H9 (cell line): ENCODE results near the gene PTOV1. TPM values are rescaled to one million over a fixed set of nuclear protein-coding genes. Genes with fewer than 3 reads are reported as not detected.

Experiments used
- DNase-seq: peaks from one replicate; pipeline ENCODE4 v3.0.0-alpha.2; 2017
- H2AFZ ChIP-seq: one replicate; pipeline ENCODE4 v1.6.1; 2013; ENCODE audit warnings: mild to moderate bottlenecking, low read length, control low read depth, moderate library complexity
- H2AK5ac ChIP-seq: 2 replicates; pipeline ENCODE4 v1.6.1; 2013; ENCODE audit warnings: low read length, control low read depth, mixed read lengths; ENCODE audit not compliant: insufficient read length
- H2BK120ac ChIP-seq: one replicate; pipeline ENCODE4 v1.6.1; 2013; ENCODE audit warnings: low read depth, mild to moderate bottlenecking, low read length, control low read depth, inconsistent platforms; ENCODE audit not compliant: poor library complexity, severe bottlenecking
- H2BK12ac ChIP-seq: 2 replicates; pipeline ENCODE4 v1.6.1; 2013; ENCODE audit warnings: low read length, control low read depth, mixed read lengths, low read depth; ENCODE audit not compliant: insufficient read length
- H2BK15ac ChIP-seq: 2 replicates; pipeline ENCODE4 v1.6.1; 2013; ENCODE audit warnings: low read depth, low read length, control low read depth
- H2BK20ac ChIP-seq: one replicate; pipeline ENCODE4 v1.6.1; 2013; ENCODE audit warnings: low read depth, mild to moderate bottlenecking, low read length, control low read depth, inconsistent platforms; ENCODE audit not compliant: poor library complexity, severe bottlenecking
- H2BK5ac ChIP-seq: 2 replicates; pipeline ENCODE4 v1.6.1; 2013; ENCODE audit warnings: low read length, control low read depth, mixed read lengths; ENCODE audit not compliant: insufficient read length
- H3K14ac ChIP-seq: 2 replicates; pipeline ENCODE4 v1.6.1; 2013; ENCODE audit warnings: low read length, control low read depth; ENCODE audit not compliant: insufficient read depth
- H3K18ac ChIP-seq: 2 replicates; pipeline ENCODE4 v1.6.1; 2013; ENCODE audit warnings: low read depth, mild to moderate bottlenecking, mixed read lengths, low read length, control low read depth; ENCODE audit not compliant: insufficient read length
- H3K23ac ChIP-seq: 2 replicates; pipeline ENCODE4 v1.6.1; 2013; ENCODE audit warnings: low read length, control low read depth, mixed read lengths, low read depth; ENCODE audit not compliant: insufficient read length
- H3K23me2 ChIP-seq: 2 replicates; pipeline ENCODE4 v1.6.1; 2013; ENCODE audit warnings: low read depth, mild to moderate bottlenecking, mixed read lengths, low read length, control low read depth; ENCODE audit not compliant: insufficient read length, poor library complexity, severe bottlenecking
- H3K27ac ChIP-seq: 2 replicates; pipeline ENCODE4 v1.5.1; 2013; ENCODE audit warnings: low read length, control low read depth, mixed read lengths, low read depth; ENCODE audit not compliant: insufficient read length
- H3K27me3 ChIP-seq: 2 replicates; pipeline ENCODE4 v1.6.1; 2013; ENCODE audit warnings: low read length, control low read depth, inconsistent platforms; ENCODE audit not compliant: insufficient read depth
- H3K4ac ChIP-seq: 2 replicates; pipeline ENCODE4 v1.6.1; 2013; ENCODE audit warnings: low read depth, mild to moderate bottlenecking, control low read depth, inconsistent platforms, low read length, moderate library complexity
- H3K4me1 ChIP-seq: 2 replicates; pipeline ENCODE4 v1.6.1; 2013; ENCODE audit warnings: low read length, control low read depth, inconsistent platforms; ENCODE audit not compliant: insufficient read depth
- H3K4me2 ChIP-seq: 2 replicates; pipeline ENCODE4 v1.6.1; 2013; ENCODE audit warnings: low read length, control low read depth, mixed read lengths; ENCODE audit not compliant: insufficient read length, insufficient read depth
- H3K56ac ChIP-seq: 2 replicates; pipeline ENCODE4 v1.6.1; 2013; ENCODE audit warnings: low read depth, mild to moderate bottlenecking, mixed read lengths, low read length, control low read depth; ENCODE audit not compliant: insufficient read length
- H3K79me1 ChIP-seq: 2 replicates; pipeline ENCODE4 v1.6.1; 2013; ENCODE audit warnings: low read depth, mild to moderate bottlenecking, moderate library complexity, low read length, control low read depth, inconsistent platforms; ENCODE audit not compliant: insufficient read depth, poor library complexity, severe bottlenecking
- H3K79me2 ChIP-seq: 2 replicates; pipeline ENCODE4 v1.6.1; 2013; ENCODE audit warnings: low read length, control low read depth, inconsistent platforms; ENCODE audit not compliant: insufficient read depth
- H3K9ac ChIP-seq: 2 replicates; pipeline ENCODE4 v1.6.1; 2013; ENCODE audit warnings: low read length, control low read depth, mixed read lengths; ENCODE audit not compliant: insufficient read length; ENCODE audit errors: extremely low read depth
- H3K9me3 ChIP-seq: one replicate; pipeline ENCODE4 v1.6.1; 2013; ENCODE audit warnings: low read depth, low read length, inconsistent platforms; ENCODE audit not compliant: control insufficient read depth
- H3T11ph ChIP-seq: one replicate; pipeline ENCODE4 v1.6.1; 2013; ENCODE audit warnings: mild to moderate bottlenecking, low read length, control low read depth, inconsistent platforms
- H4K20me1 ChIP-seq: one replicate; pipeline ENCODE4 v1.6.1; 2013; ENCODE audit not compliant: control insufficient read depth, insufficient read length, insufficient read depth
- H4K5ac ChIP-seq: 2 replicates; pipeline ENCODE4 v1.6.1; 2013; ENCODE audit warnings: low read depth, mild to moderate bottlenecking, mixed read lengths, low read length, control low read depth; ENCODE audit not compliant: insufficient read length
- H4K8ac ChIP-seq: replicated peaks from 2 replicates; pipeline ENCODE4 v1.6.1; 2013; ENCODE audit warnings: low read length, control low read depth, mixed read lengths, low read depth; ENCODE audit not compliant: insufficient read length
- H4K91ac ChIP-seq: 2 replicates; pipeline ENCODE4 v1.6.1; 2013; ENCODE audit warnings: low read depth, mild to moderate bottlenecking, moderate library complexity, mixed read lengths, low read length, control low read depth; ENCODE audit not compliant: insufficient read length
- H3K27ac Mint-ChIP-seq, 3 experiments: 2 replicates in 2 of 3; 3 replicates in 1 of 3; pipeline ENCODE4 v1.8.0; 2020 to 2021; ENCODE audit warnings: mixed read lengths in 3 of 3, mild to moderate bottlenecking in 1 of 3, moderate library complexity in 1 of 3
- H3K27me3 Mint-ChIP-seq: 2 replicates; pipeline ENCODE4 v1.8.0; 2021; ENCODE audit warnings: low read depth, mild to moderate bottlenecking, moderate library complexity, mixed read lengths
- H3K36me3 Mint-ChIP-seq, 3 experiments: 2 replicates in 2 of 3; 3 replicates in 1 of 3; pipeline ENCODE4 v1.8.0; 2020 to 2021; ENCODE audit warnings: low read depth in 3 of 3, mixed read lengths in 3 of 3; ENCODE audit not compliant: insufficient read depth in 1 of 3
- H3K4me1 Mint-ChIP-seq, 2 experiments: 2 replicates each; pipeline ENCODE4 v1.8.0; 2020; ENCODE audit warnings: mixed read lengths in 2 of 2
- H3K4me3 Mint-ChIP-seq, 2 experiments: 2 replicates in 1 of 2; 3 replicates in 1 of 2; pipeline ENCODE4 v1.8.0; 2020 to 2021; ENCODE audit warnings: mild to moderate bottlenecking in 2 of 2, mixed read lengths in 2 of 2, moderate library complexity in 1 of 2
- H3K9me3 Mint-ChIP-seq, 2 experiments: 2 replicates in 1 of 2; 3 replicates in 1 of 2; pipeline ENCODE4 v1.8.0; 2020; ENCODE audit warnings: mild to moderate bottlenecking in 2 of 2, mixed read lengths in 2 of 2, moderate library complexity in 1 of 2
- CTCF ChIP-seq: fragments of 200-600 bp; sonication (generic); conservative IDR thresholded peaks from 3 replicates; pipeline ENCODE4 v1.8.0; 2021; ENCODE audit warnings: antibody characterized with exemption, mild to moderate bottlenecking
- WGBS: extraction: QIAGEN DNeasy Blood & Tissue Kit; methylation state at CpG from one replicate; pipeline ENCODE4 v1.1.7; 2013; ENCODE audit warnings: missing lambda C conversion rate, low lambda C conversion rate, mixed read lengths; ENCODE audit not compliant: insufficient read length; ENCODE audit errors: extremely low coverage; 5-methylcytosine and 5-hydroxymethylcytosine counted together
- total RNA-seq: library from RNA; stranded (reverse); gene quantifications from 2 replicates; pipeline ENCODE4 v1.2.1, GENCODE V29; 2021

The PTOV1 gene
- total RNA-seq, 1 experiment from 2014 or later = 309 TPM

- DNase-seq = peak; percentile 98
- Histone ChIP-seq H4K5ac (peak overlapping the region; percentile 64), H3K14ac (peak overlapping the region; percentile 91), H3K4ac (no peak overlapping the region; the same call in 1 of the 2 replicates), H3K56ac (peak overlapping the region; percentile 56), H2AFZ (no peak overlapping the region), H3K9me3 (no peaks in the 10 kb centered on the region), H3K9ac (peak overlapping the region; percentile 94), H3K4me1 (no peaks in the 10 kb centered on the region), H3K79me2 (no peaks in the 10 kb centered on the region; the same call in 1 of the 2 replicates), H2BK15ac (no peak overlapping the region), H3K4me2 (peak overlapping the region; percentile 59), H2BK20ac (no peak overlapping the region), H4K91ac (no peak overlapping the region), H3K18ac (peak overlapping the region; percentile 93), H3K27me3 (no peaks in the 10 kb centered on the region), H4K8ac (no peak overlapping the region), H3T11ph (no peak overlapping the region), H2BK120ac (no peak overlapping the region), H3K23me2 (peaks cover 11% of the 10 kb centered on the region), H2AK5ac (no peak overlapping the region), H3K27ac (peak overlapping the region; percentile 80), H3K23ac (no peak overlapping the region), H2BK12ac (no peak overlapping the region), H2BK5ac (peak overlapping the region; percentile 87), H3K79me1 (no peaks in the 10 kb centered on the region), H4K20me1 (no peaks in the 10 kb centered on the region)
- WGBS = no CpG with 5 or more reads among the region's 46 CpGs
- Mint-ChIP-seq H3K36me3 (peaks cover 27 to 38% (median 27%) of the 10 kb centered on the region in 3 experiments), H3K27ac (no peak overlapping the region), H3K9me3 (no peaks in the 10 kb centered on the region), H3K4me3 (no peak overlapping the region), H3K27me3 (no peaks in the 10 kb centered on the region), H3K4me1 (peaks cover 18 to 28% of the 10 kb centered on the region in 2 experiments)
- no peak for TF ChIP-seq CTCF
These were observed 25.6 kb downstream of the PTOV1 start for GRCh38 chr19:49876422-49877019.
